ENCODE data around the gene EIF3L. TPM values are rescaled to one million over a fixed set of nuclear protein-coding genes. Genes with fewer than 3 reads are reported as not detected.

Gene EIF3L
- total and polyA plus RNA-seq, 2 of the 8 experiments (the other 6 are each of a cell fraction or from before 2014, with no cell fraction given): 639 to 886 TPM

DNA sequence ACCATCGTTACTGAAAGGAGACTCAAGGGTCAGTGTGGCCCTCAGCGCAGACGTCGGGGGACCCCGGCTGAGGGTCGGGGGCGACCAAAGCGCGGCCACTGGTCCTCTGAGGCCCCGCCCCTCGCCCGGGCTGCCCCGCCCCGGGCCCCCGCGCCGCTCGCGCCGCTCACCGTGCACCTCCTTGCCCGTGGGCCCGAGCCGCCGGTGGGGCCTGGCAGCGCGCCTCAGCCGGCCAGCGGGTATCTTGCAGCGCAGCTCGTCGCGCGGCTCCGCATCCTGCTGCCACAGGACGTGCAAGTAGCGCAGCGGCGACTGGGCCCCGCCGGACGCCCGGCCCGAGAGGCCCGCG is 5.5 kb upstream of the EIF3L start:
- Histone ChIP-seq H3K18ac (ENCODE audit: extremely low read depth, low read length) (no peak overlapping the region), H3K56ac (replicated peaks; ENCODE audit: insufficient read length, low read depth, low read length) (no peak overlapping the region), H4K5ac (ENCODE audit: insufficient read length, low read depth, low read length) (no peak overlapping the region), H2BK120ac (replicated peaks; ENCODE audit: low read depth, low read length) (no peak overlapping the region), H3K4me1 (replicated peaks in 1 of 4; ENCODE audit: control insufficient read depth in 3 of 4, insufficient read depth in 4 of 4, low read length in 3 of 4) (peaks cover 0 to 2% (median 1%) of the 10 kb centered on the region in 4 experiments; a peak in 2 of 7 replicates), H2AFZ (ENCODE audit: low read length) (0 out of 2 replicates have a peak overlapping the region, but pooled peaks have one; percentile 37), H3K4ac (replicated peaks; ENCODE audit: insufficient read length, low read depth, low read length) (no peak overlapping the region), H3K23ac (ENCODE audit: insufficient read length) (no peak overlapping the region), H3K23me2 (ENCODE audit: low read depth, low read length) (peaks cover 7% of the 10 kb centered on the region; the same call in 1 of the 2 replicates), H3K14ac (ENCODE audit: insufficient read length) (no peak overlapping the region), H3K27me3 (replicated peaks in 1 of 4; ENCODE audit: control insufficient read depth in 3 of 4, extremely low read depth in 1 of 4, insufficient read depth in 3 of 4, low read length in 3 of 4) (no peaks in the 10 kb centered on the region), H2BK5ac (ENCODE audit: low read depth, low read length) (no peak overlapping the region), H3K9me3 (ENCODE audit: insufficient read depth in 2 of 2, low read depth in 1 of 2, low read length in 1 of 2) (no peaks in the 10 kb centered on the region), H3K4me2 (ENCODE audit: insufficient read depth in 1 of 2, low read depth in 2 of 2, low read length in 2 of 2) (peak overlapping the region; percentile 65 to 78), H2AK5ac (ENCODE audit: low read depth, low read length) (no peak overlapping the region), H4K8ac (ENCODE audit: extremely low read depth, insufficient read depth, low read length) (0 out of 2 replicates have a peak overlapping the region, but pooled peaks have one; percentile 90), H4K20me1 (replicated peaks in 1 of 2; ENCODE audit: control insufficient read depth in 1 of 2, insufficient read depth in 2 of 2, low read length in 2 of 2) (peaks cover 0 to 3% of the 10 kb centered on the region in 2 experiments), H2BK20ac (ENCODE audit: low read length) (no peak overlapping the region), H3K79me2 (ENCODE audit: control insufficient read depth in 1 of 2, insufficient read depth in 2 of 2, low read length in 2 of 2) (peaks cover 0 to 17% of the 10 kb centered on the region in 2 experiments; a peak in 3 of 4 replicates), H2BK15ac (ENCODE audit: low read length) (no peak overlapping the region), H3K9ac (replicated peaks in 1 of 4; ENCODE audit: extremely low read depth in 1 of 4, low read depth in 3 of 4, low read length in 3 of 4) (peak overlapping the region; percentile 45 to 78 (median 58); a peak in 6 of 7 replicates), H2BK12ac (ENCODE audit: low read depth, low read length) (no peak overlapping the region), H3K27ac (ENCODE audit: low read depth, low read length) (peak overlapping the region; percentile 47; the same call in 1 of the 2 replicates), H4K91ac (replicated peaks; ENCODE audit: insufficient read length, low read length) (no peak overlapping the region), H3K79me1 (ENCODE audit: low read depth, low read length) (no peaks in the 10 kb centered on the region; the same call in none of the 2 replicates), H3K36me3 (ENCODE audit: control insufficient read depth in 2 of 4, insufficient read depth in 4 of 4, low read length in 3 of 4) (peaks cover 0 to 6% (median 0%) of the 10 kb centered on the region in 4 experiments; a peak in 3 of 8 replicates), H3K4me3 (ENCODE audit: extremely low read depth in 1 of 4, insufficient read depth in 2 of 4, low read depth in 3 of 4, low read length in 4 of 4) (peak overlapping the region; percentile 61 to 82 (median 67))
- WGBS, 2 experiments (ENCODE audit: extremely low coverage in 1 of 2, insufficient coverage in 1 of 2, insufficient read length in 1 of 2, insufficient replicate concordance in 2 of 2, low coverage in 1 of 2, low lambda C conversion rate in 2 of 2, missing lambda C conversion rate in 1 of 2): 2% methylated on average over 19 of the region's 46 CpGs; no CpG with 5 or more reads in 1 of the 2 experiments
- FAIRE-seq (no peak), DNase-seq (ENCODE audit: low read depth in 1 of 2, low spot score in 2 of 2) (no peak)
- ChIA-PET POLR2A (ENCODE audit: partially characterized antibody) (interaction anchor here (0.7 to 3.7 kb wide), 14 partner anchors 9 to 128 kb away, joined by 3 to 29 read pairs (median 5); partner anchors contain the start of genes GALR3, GCAT and MICALL1), CTCF (ENCODE audit: partially characterized antibody) (interaction anchor here (1.0 to 3.5 kb wide), 7 partner anchors 12 to 54 kb away, joined by 3 to 15 read pairs (median 5); no protein-coding TSS in a partner anchor)
- no peak for TF ChIP-seq POU5F1 (IDR thresholded peaks at IDR 0.05; ENCODE audit: low read depth, low read length)
- TF ChIP-seq HDAC6 (IDR thresholded peaks at IDR 0.05; ENCODE audit: low read depth, low read length): no peak
- no peak for TF ChIP-seq EZH2 (IDR thresholded peaks at IDR 0.05; ENCODE audit: low read depth, low read length, severe bottlenecking)
- TF ChIP-seq CHD1 (IDR thresholded peaks at IDR 0.05; ENCODE audit: low read depth, low read length): no peak
- TF ChIP-seq RAD21 (IDR thresholded peaks at IDR 0.05 in 1 of 2, conservative IDR thresholded peaks at IDR 0.05 in 1 of 2; ENCODE audit: low read depth in 2 of 2, low read length in 2 of 2): no peak
- TF ChIP-seq POLR2A (IDR thresholded peaks at IDR 0.05; ENCODE audit: control extremely low read depth in 1 of 2, low read depth in 2 of 2, low read length in 2 of 2): no peak
- TF ChIP-seq TAF7 (optimal IDR thresholded peaks at IDR 0.05; ENCODE audit: borderline replicate concordance, low read depth, low read length): no peak
- TF ChIP-seq EGR1 (IDR thresholded peaks at IDR 0.05; ENCODE audit: borderline replicate concordance, low read depth, low read length): no peak
